Retina (tissue), 1 donor: ENCODE data around the gene TMEM139.
A peak's percentile ranks its signal among the peaks of the same experiment; 100 is the strongest.

ENCODE experiments used
- DNase-seq: peaks from one replicate; pipeline ENCODE4 v3.0.0-alpha.2; 2016

The TMEM139 gene

GRCh38 chr7:143284591-143285469 is at the start of gene TMEM139:
Gene TMEM139 (plus strand): TSS chr7:143284958. CDS start chr7:143285958, 1,000 bp downstream.
- no peak for DNase-seq

DNA sequence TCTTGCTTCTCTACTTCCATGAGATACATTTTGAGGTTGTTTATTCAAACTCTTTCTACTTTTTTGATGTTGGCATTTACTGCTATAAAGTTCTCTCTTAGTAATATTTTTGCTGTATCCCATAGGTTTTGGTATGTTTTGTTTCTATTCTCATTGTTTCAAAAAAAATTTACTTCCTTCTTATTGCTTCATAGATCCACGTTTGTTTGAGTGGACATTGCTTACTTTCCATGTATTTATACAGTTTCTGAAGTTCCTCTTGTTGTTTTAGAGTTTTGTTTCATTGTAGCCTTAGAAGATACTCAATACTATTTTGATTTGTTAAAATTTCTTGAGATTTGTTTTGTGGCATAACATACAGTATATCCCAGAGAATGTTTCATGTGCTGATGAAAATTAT is 49.2 kb upstream of the TMEM139 start:
- no peak for DNase-seq

- no peak for DNase-seq
Observed at GRCh38 chr7:143236408-143236990, 48.3 kb upstream of the TMEM139 start.

DNA sequence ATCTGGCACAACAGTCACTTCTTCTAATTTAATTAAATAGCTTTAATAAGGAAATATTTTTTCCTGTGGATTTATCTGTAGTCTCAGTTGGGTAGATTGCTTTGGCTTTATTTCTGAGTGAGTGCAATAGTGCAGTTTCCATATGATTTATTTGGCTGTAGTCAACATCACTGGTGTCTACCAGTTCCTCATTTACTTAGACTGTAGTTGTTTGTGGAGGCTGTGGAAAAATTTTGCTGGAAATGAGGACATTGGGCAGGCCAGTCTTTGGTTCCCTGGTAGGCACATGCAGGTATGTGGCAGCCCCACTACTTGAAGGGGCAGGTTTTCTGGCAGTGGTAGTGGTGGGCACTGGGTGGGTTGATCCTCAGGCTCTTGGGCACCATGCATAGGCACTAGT is 47.4 kb upstream of the TMEM139 start:
- DNase-seq, result no peak

- no peak for DNase-seq
Observed at GRCh38 chr7:143238289-143238980, 46.3 kb upstream of the TMEM139 start.

DNA sequence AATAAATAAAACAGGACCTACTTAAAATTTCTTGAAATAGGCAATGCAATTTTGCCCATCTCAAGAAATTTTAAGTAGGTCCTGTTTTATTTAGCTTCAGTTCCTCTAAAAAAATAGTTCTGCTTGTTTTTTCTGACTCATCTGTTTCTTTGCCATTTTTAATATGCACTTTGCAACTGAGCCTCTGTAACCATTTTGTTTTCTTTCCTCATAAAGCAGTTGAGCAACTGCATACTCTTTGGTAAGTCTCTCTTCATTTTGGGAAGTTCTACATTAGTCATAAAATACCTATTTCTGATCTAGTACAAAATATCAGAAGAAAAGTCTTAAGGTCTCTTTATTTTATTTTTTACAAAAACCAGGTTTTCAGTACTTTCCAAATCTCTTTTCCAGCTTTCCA is 44.9 kb upstream of the TMEM139 start:
- no peak for DNase-seq

GRCh38 chr7:143240291-143241168 is 44.2 kb upstream of the TMEM139 start:
- peak; percentile 69 for DNase-seq

DNA sequence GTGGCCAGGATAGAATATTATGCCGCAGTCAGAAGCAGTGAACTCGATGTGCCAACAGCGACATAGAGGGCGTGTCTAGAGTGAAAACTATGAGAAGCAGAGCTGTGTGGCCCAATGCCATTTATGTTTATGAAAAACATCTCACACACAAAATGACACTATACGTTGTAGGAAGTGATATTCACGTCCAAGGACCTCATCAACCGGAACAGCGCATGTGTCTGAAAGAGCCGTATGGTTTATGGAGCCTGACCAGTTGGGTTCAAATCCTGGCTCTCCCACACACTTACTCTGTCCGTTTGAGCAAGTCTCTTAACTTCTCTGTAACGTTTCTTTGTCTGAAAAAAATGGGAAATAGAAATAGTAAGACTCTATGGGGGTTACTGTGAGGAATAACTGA is 42.5 kb upstream of the TMEM139 start:
- no peak for DNase-seq

DNA sequence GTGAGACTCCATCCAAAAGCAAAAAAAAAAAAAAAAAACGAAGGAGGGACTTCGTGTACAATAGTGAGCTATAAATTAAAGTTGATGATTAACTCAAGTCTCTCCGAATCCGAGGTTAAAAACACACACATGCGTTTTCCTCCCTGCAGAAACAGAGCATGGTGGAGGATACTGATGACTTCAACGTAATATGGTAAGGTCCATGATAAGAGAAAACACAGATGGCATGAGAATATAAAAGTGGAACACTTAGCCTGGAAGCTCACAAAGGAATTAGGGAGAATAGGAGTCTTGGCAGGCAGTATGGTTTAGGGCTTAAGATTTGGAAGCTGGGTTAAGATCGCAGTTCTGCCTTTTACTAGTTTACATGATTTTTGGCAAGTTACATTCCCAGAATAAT is 41.6 kb upstream of the TMEM139 start:
- no peak for DNase-seq

- peak; percentile 37 for DNase-seq
Observed at GRCh38 chr7:143243614-143244013, 41.1 kb upstream of the TMEM139 start.

- no peak for DNase-seq
Observed at GRCh38 chr7:143244321-143244720, 40.4 kb upstream of the TMEM139 start.

- DNase-seq, result no peak
Observed at GRCh38 chr7:143245123-143245522, 39.6 kb upstream of the TMEM139 start.

- no peak for DNase-seq
Observed at GRCh38 chr7:143247372-143247771, 37.4 kb upstream of the TMEM139 start.

DNA sequence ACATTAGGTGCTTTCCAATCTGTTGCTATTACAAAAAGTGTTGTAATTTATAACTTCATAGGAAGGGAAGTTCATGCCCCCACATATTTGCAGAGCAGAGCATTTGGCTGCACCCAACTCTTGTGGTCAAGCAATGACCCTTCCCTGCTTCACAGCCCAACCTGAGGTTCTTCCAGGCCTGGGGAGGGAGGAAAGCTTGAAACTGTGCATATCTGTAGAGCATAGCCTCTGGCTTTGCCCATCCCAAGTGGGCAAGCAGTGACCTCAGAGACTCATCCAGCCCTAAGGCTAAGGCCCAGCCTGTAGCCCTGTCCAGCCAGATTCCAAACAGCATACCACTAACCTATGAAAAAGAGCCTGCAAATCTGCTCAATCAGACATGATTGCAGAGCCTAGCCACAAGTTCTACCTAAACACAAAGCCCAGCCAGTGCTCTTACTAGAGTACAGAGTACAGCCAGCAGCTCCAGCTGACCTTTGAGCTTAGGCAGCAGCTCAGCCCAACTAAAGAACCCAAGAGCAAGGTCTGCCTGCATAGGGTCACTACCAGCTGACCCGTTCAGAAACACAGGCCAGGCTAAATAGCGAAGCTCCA is 35.9 kb upstream of the TMEM139 start:
- no peak for DNase-seq

- DNase-seq, result no peak
Observed at GRCh38 chr7:143250199-143250598, 34.6 kb upstream of the TMEM139 start.

DNA sequence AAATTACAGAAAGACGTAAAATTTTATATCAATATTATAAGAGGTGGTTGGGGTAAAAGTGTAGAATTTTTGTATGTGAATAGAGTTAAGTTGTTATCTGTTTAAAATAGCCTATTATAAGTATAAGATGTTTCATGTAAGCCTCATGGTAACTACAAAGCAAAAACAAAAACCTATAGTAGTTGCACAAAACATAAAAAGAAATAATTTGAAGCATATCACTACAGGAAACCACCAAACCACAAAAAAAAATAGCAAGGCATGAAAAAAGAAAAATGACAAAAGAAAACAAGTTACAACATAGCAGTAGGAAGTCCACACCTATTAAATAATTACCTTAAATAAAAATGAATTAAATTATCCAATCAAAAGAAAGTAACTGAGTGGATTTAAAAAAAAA is 33.9 kb upstream of the TMEM139 start:
- no peak for DNase-seq

DNA sequence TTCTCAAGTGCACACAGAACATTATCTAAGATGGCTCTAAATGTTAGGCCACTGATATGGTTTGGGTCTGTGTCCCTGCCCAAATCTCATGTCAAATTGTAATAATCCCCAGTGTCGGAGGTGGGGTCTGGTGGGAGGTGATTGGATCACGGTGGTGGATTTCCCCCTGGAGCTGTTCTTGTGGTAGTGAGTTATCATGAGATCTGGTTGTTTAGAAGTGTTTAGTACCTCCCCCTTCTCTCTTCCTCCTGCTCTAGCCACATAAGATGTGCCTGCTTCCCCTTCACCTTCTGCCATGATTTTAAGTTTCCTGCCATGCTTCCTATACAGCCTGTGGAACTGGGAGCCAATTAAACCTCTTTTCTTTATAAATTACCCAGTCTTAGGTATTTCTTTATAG is 32.8 kb upstream of the TMEM139 start:
- DNase-seq, result no peak

GRCh38 chr7:143255564-143255963 is 29.2 kb upstream of the TMEM139 start:
- DNase-seq, result no peak

GRCh38 chr7:143256325-143256724 is 28.4 kb upstream of the TMEM139 start:
- DNase-seq, result no peak

DNA sequence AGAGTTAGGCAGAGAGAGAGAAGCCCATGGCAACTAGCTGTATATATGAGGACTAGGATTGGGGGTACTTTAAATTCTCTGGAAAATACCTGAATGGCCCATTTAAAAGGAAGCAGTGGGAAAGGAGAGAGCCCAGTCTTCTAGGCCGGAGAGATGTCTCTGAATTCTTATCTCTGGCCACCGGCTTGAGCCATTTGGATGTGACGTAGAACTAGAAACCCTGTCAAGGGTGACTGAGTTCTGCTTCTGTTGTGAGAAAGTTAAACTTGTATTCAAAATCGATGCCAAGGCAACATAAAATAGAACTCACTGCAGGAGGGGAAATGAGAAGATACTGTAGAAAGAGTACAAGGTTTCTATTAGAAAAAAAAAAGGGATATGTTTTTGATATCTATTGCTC is 27.8 kb upstream of the TMEM139 start:
- DNase-seq, result no peak

GRCh38 chr7:143257501-143257900 is 27.3 kb upstream of the TMEM139 start:
- DNase-seq, result no peak

DNA sequence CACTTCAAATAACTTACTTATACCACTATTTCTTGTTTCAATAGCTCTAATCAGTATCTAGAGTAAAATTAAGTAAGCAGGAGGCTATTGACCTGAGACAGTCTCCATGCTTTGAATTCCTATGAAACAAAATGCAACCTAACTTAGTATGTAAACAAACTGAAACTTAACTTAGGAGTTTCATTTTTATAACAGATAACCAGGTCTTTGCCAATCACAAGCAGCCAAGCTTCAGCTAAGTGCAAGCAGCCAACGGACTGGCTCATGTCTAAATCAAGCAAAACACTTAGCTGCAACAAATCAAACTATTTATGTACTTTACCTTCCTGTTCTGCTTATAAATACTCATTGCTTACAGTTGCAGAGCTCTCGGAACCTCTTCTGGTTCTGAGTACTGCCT is 25.9 kb upstream of the TMEM139 start:
- no peak for DNase-seq

DNA sequence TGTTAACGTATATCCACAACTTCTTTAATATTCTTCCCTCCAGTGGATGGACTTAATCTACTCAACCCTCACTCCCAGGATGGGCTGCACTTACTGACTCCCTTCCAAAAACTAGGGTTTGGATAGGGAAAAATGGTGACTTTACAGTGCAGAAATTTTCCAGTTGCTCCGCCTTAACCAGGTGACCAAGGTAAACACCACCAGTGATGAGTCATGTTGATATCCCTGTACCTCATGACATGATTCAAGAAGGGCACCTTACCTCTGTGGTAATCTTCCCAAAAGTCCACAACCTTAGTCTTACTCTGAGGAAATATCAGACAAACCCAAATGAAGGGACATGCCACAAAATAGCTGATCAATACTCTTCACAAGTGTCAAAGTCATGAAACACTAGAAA is 25.0 kb upstream of the TMEM139 start:
- DNase-seq, result no peak
